ENCODE results near the gene UNC5B.

GRCh38 chr10:71217266-71218045, 5.1 kb downstream of the UNC5B start:
- TF ChIP-seq, protein P1, sequence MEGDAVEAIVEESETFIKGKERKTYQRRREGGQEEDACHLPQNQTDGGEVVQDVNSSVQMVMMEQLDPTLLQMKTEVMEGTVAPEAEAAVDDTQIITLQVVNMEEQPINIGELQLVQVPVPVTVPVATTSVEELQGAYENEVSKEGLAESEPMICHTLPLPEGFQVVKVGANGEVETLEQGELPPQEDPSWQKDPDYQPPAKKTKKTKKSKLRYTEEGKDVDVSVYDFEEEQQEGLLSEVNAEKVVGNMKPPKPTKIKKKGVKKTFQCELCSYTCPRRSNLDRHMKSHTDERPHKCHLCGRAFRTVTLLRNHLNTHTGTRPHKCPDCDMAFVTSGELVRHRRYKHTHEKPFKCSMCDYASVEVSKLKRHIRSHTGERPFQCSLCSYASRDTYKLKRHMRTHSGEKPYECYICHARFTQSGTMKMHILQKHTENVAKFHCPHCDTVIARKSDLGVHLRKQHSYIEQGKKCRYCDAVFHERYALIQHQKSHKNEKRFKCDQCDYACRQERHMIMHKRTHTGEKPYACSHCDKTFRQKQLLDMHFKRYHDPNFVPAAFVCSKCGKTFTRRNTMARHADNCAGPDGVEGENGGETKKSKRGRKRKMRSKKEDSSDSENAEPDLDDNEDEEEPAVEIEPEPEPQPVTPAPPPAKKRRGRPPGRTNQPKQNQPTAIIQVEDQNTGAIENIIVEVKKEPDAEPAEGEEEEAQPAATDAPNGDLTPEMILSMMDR (optimal IDR thresholded peaks at IDR 0.05 in 1 of 3, IDR thresholded peaks at IDR 0.05 in 1 of 3, conservative IDR thresholded peaks at IDR 0.05 in 1 of 3; ENCODE audit: extremely low read depth in 1 of 3, insufficient read depth in 2 of 3, low read length in 3 of 3) = peak in 2 of 3 experiments; percentile 11 to 18
- TF ChIP-seq EZH2 (IDR thresholded peaks at IDR 0.05; ENCODE audit: low read length) = no peak
